ENCODE results near the gene GPRC5A.

GPRC5A gene

DNA sequence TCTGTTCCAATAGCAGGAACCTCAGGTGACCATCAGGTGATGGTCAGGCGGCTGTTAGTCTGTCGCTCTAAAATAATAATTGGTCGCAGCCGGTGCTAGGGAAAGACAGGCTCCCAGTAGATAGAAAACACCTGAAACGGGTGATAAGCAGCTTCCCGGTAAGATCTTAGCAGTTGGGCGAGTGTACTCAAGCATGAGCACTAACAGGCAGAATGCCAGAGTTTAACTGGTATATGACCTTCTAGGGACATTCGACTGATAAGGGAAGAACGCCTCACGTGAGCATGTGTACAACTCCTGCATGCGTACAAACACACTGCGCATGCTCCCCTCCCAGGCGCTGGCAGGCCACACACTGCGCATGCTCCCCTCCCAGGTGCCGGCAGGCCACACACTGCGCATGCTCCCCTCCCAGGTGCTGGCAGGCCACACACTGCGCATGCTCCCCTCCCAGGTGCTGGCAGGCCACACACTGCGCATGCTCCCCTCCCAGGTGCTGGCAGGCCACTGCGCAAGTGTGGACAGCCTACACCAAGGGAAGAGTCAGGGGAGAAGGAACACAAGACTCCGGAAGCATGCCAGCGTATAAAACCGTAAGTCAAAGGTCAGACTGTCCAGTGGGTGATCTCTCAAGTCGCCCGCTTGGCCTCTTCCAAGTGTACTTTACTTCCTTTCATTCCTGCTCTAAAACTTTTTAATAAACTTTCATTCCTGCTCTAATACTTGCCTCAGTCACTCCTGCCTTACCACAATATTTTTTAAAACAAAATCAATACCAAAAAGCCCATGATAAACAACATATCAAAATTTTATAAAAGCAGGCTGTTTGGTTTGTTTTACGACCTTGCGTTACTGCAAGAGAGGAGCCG lies 36.1 kb downstream of the GPRC5A start:
- TF ChIP-seq, protein P1, sequence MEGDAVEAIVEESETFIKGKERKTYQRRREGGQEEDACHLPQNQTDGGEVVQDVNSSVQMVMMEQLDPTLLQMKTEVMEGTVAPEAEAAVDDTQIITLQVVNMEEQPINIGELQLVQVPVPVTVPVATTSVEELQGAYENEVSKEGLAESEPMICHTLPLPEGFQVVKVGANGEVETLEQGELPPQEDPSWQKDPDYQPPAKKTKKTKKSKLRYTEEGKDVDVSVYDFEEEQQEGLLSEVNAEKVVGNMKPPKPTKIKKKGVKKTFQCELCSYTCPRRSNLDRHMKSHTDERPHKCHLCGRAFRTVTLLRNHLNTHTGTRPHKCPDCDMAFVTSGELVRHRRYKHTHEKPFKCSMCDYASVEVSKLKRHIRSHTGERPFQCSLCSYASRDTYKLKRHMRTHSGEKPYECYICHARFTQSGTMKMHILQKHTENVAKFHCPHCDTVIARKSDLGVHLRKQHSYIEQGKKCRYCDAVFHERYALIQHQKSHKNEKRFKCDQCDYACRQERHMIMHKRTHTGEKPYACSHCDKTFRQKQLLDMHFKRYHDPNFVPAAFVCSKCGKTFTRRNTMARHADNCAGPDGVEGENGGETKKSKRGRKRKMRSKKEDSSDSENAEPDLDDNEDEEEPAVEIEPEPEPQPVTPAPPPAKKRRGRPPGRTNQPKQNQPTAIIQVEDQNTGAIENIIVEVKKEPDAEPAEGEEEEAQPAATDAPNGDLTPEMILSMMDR (IDR thresholded peaks at IDR 0.05): no peak

DNA sequence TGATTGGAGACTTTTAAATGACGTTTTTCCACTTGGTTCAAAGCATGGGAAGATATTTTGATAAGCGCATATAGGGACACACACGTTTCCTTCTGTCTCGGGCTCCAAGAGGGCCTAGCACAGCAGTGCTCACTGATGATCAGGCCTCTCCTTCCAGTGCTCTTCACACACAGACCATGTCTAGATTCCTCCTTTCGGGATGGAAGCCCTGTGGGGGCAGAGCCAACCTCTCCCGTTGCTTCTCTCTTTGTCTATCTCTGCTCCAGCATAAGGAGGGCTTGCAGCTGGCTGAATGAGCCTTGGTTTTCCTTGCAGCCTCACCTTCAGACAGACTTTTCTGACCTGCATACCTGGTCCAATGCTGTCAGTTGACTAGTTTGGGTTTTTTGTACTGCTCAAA lies 38.3 kb downstream of the GPRC5A start:
- TF ChIP-seq, protein P1 (IDR thresholded peaks at IDR 0.05): no peak

DNA sequence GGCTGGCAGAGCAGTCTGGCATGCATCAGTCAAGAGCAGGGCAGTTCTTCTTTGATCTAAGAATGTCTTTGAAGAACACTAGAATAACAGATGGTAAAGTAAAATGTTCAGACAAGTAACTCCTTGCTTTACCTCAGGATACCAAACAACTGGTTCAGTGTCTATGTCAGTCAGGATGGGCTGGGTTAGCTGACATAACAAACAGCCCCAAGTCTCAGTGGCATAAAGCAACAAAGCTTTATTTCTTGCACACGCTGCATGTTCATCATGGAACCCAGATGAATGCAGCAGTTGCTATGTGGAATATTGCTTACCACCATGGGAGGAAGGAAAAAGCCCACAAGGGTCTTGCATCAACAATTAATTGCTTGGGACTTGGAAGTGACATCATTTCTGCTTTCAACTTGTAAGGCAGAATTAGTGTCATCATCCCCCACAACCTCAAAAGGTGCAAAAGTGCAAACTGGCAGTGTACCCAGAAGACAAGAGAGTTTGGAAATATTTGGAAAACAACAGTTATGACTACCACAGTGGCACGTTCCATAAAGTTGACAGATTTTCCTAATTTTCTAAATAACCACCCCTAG lies 39.4 kb downstream of the GPRC5A start:
- TF ChIP-seq, protein P1 (IDR thresholded peaks at IDR 0.05): no peak

DNA sequence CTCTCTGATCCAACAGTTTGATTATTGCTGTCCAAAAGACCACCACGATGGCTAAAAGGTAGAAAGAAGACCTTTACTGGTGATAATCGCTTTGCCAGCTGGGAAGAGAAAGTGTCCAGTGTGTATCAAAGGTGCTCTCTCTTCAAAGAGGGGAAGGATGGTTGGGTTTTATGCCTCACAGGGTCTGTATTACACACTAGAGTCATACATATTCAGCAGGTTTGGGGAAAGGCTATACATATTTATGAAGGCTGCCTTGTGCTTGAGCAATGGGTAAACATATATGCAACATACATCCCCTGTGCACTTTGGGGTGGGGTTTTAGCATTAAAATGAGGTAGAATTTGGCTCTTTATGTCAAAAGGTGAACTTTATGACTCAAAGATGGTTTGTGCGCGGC lies 42.4 kb downstream of the GPRC5A start:
- TF ChIP-seq, protein P1 (IDR thresholded peaks at IDR 0.05): no peak

DNA sequence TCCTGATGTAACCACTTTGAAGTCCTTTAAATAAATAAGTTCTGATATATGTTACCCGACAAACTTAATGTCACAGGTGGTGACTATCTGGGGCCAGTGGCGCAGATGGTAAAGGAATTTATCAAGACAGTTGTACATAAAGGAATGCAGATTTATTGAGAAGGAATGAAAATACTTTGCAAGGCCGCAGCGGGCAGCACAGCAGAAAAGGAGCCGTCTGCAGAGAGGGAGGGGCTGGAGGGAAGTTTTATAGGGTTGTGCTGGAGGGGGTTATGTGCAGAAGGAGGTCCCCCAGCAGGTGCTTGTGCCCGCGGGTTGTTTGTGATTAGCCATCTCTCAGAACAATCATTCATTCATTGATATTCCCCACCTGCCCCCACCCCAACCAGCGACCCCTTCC lies 43.2 kb downstream of the GPRC5A start:
- TF ChIP-seq, protein P1 (IDR thresholded peaks at IDR 0.05): no peak

DNA sequence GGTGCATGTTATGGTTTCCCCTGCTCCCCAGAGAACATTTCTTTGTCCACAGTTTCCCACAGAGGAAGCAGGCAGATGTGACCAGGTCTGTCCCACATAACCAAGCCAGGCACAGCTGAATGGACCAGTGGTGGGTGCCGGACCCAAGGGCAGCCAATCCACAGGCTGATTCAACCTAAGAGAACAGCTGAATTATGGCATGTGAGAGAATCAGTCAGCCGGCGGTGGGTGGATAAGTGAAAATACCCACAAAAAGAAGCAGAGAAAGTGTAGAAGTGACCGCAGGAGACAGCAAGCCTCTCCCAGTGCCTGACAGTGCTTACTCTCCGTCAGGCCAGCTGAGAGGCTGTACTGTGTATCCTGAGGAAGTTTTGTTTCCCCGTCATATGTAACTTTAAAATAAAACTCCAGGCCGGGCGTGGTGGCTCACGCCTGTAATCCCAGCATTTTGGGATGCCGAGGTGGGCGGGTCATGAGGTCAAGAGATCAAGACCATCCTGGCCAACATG lies 45.7 kb downstream of the GPRC5A start:
- TF ChIP-seq, protein P1 (IDR thresholded peaks at IDR 0.05): no peak

DNA sequence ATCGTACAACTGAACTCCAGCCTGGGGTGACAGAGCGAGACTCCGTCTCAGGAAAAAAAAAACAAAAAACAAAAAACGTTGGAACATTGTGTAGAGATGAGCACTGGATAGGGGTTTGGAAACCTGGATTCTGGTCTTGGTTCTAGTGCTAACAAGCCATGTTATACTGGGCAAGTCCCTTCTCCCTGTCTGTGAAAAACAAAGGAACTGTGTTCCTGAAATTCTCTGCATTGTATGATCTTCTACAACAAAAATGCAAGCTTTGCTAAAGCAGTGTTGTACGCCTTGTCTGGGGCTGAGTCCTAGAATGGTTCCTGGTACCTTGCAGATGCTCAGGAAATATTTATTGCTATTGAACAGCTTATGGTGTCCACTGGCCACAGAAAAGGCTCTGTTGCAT lies 47.2 kb downstream of the GPRC5A start:
- TF ChIP-seq, protein P1 (IDR thresholded peaks at IDR 0.05): no peak

Data from LNCAP (cell line).